SK-N-SH treated with all-trans-retinoic acid at 6 μM for 48 hours (cell line): ENCODE data around the gene NSMF.

ENCODE experiments used
- ARNTL ChIP-seq: fragments of 450-650 bp; formaldehyde crosslinking; IDR thresholded peaks from 2 replicates; pipeline ENCODE4 v1.5.0; 2020; ENCODE audit warnings: low read depth, mild to moderate bottlenecking, moderate library complexity, borderline replicate concordance
- SNAI2 ChIP-seq: fragments of 250-450 bp; sonication (Bioruptor Pico); IDR thresholded peaks from 2 replicates; pipeline ENCODE4 v1.5.0; 2020; ENCODE audit warnings: mild to moderate bottlenecking, moderate library complexity

DNA sequence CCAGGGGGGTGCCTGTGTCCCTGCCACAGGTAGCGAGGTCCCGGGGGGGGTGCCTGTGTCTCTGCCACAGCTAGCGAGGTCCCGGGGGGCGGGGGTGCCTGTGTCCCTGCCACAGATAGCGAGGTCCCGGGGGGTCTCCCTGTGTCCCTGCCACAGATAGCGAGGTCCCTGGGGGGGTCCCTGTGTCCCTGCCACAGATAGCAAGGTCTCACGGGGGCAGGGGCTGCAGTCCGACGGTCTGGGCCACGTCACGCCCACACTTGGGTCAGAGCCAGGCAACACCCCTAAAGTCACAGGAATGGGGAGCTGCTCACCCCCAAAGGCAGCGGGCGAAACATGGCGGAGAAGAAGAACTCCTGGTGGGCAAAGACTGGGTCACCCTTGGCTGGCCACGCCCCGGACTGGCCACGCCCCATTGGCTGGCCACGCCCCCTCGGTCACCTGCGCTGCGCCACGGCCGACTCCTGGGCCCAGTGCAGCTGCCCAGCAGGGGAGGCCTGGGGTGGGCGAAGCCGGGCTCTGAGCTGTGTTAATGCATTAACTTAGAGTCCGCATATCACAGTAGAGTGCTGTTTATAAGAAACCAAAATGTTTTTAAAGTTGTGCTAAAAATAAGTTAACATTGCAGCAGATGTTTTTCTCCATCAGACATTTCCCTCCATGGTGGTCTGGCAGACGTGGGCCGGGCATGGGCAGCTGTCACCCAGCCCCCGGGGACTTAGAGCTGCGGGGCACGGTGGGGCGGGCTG is 29.0 kb downstream of the NSMF start:
- TF ChIP-seq SNAI2 (no peak), ARNTL (no peak)
